Esophagus squamous epithelium (tissue), 4 donors: ENCODE measurements around the gene SEBOX.

Experiments used
- POLR2A ChIP-seq, 4 donors: fragments of 450-650 bp; IDR thresholded peaks; one replicate each; pipeline ENCODE4 v1.6.1; 2017; ENCODE audit warnings: antibody characterized with exemption in 4 of 4, mild to moderate bottlenecking in 4 of 4, moderate library complexity in 3 of 4
- TF ChIP-seq, protein P1 (sequence below), 6 experiments: fragments of 450-650 bp in 4 of 6; fragments of 200-600 bp in 2 of 6; sonication (generic) in 2 of 6; IDR thresholded peaks; one replicate each; pipeline ENCODE4 v1.5.1; 2016 to 2019; ENCODE audit warnings: antibody characterized with exemption in 6 of 6, mild to moderate bottlenecking in 4 of 6, moderate library complexity in 4 of 6

DNA sequence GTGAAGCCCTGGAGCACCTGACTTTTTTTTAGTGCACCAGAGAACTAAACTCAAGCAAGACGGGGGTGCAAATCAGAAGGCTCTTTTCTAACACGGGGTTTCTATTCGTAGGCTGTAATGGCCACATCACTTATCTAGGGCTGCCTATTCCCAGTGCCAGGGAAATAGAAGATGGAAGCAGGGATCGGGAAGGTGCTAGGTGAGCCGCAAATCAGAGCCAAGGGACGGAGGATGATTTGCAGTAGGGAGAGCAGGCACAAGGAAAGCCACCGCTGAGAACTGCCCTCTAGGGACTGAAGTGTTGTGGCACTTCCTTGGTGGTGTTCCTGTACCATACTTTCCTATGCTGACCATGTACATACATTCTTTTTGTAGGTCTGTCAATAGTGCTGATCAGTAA, 48.8 kb upstream of the SEBOX start:
- no peak for TF ChIP-seq POLR2A (IDR thresholded peaks at IDR 0.05)
- TF ChIP-seq, protein P1, sequence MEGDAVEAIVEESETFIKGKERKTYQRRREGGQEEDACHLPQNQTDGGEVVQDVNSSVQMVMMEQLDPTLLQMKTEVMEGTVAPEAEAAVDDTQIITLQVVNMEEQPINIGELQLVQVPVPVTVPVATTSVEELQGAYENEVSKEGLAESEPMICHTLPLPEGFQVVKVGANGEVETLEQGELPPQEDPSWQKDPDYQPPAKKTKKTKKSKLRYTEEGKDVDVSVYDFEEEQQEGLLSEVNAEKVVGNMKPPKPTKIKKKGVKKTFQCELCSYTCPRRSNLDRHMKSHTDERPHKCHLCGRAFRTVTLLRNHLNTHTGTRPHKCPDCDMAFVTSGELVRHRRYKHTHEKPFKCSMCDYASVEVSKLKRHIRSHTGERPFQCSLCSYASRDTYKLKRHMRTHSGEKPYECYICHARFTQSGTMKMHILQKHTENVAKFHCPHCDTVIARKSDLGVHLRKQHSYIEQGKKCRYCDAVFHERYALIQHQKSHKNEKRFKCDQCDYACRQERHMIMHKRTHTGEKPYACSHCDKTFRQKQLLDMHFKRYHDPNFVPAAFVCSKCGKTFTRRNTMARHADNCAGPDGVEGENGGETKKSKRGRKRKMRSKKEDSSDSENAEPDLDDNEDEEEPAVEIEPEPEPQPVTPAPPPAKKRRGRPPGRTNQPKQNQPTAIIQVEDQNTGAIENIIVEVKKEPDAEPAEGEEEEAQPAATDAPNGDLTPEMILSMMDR (IDR thresholded peaks at IDR 0.05), result no peak
